ENCODE data around the gene PIK3AP1.

- TF ChIP-seq POLR2AphosphoS5 (IDR thresholded peaks at IDR 0.05; ENCODE audit: low read depth, low read length) (no peak), EZH2 (IDR thresholded peaks at IDR 0.05) (no peak), CTCF (IDR thresholded peaks at IDR 0.05 in 2 of 3, conservative IDR thresholded peaks at IDR 0.05 in 1 of 3; ENCODE audit: borderline replicate concordance in 1 of 3, insufficient read depth in 1 of 3, low read depth in 2 of 3, low read length in 2 of 3) (peak; percentile 69 to 77 (median 71); a peak in 5 of 6 replicates), ELF1 (IDR thresholded peaks at IDR 0.05; ENCODE audit: borderline replicate concordance, low read depth) (no peak), EGR1 (IDR thresholded peaks at IDR 0.05; ENCODE audit: low read depth) (no peak), MAX (IDR thresholded peaks at IDR 0.05) (no peak)
These were observed 77.3 kb downstream of the PIK3AP1 start for GRCh38 chr10:96642973-96643372.

Data from HCT116 (cell line).